Panc1 (cell line): ENCODE data around the gene TMEM156.

Experiments
- CTCF ChIP-seq: fragments of 450-650 bp; IDR thresholded peaks from 2 replicates; pipeline ENCODE4 v1.5.1; 2017; ENCODE audit warnings: mild to moderate bottlenecking
- POLR2AphosphoS5 ChIP-seq: IDR thresholded peaks from 2 replicates; pipeline ENCODE4 v1.6.1; 2012; ENCODE audit warnings: mild to moderate bottlenecking, low read depth, low read length, moderate library complexity
- REST ChIP-seq, 2 experiments: IDR thresholded peaks; 2 replicates each; pipeline ENCODE4 v1.6.1; 2011 to 2012; ENCODE audit warnings: low read depth in 2 of 2, control low read depth in 1 of 2, low read length in 1 of 2, mild to moderate bottlenecking in 1 of 2, moderate library complexity in 1 of 2; ENCODE audit not compliant: insufficient read depth in 1 of 2
- SIN3A ChIP-seq: IDR thresholded peaks from 2 replicates; pipeline ENCODE4 v1.6.1; 2012; ENCODE audit warnings: low read depth, mild to moderate bottlenecking, low read length, moderate library complexity, borderline replicate concordance; ENCODE audit not compliant: insufficient read depth

- TF ChIP-seq CTCF (no peak), REST (IDR thresholded peaks at IDR 0.05; ENCODE audit: insufficient read depth in 1 of 2, low read depth in 2 of 2, low read length in 1 of 2) (no peak), POLR2AphosphoS5 (no peak), SIN3A (no peak)
Observed at GRCh38 chr4:39014028-39014427, 18.2 kb downstream of the TMEM156 start.
